SK-N-MC (cell line): ENCODE results near the gene CAPN5.

ENCODE experiments used
- EZH2 ChIP-seq: fragments of 200-600 bp; sonication (generic); IDR thresholded peaks from one replicate; pipeline ENCODE4 v1.6.1; 2017; ENCODE audit warnings: antibody characterized with exemption
- POLR2AphosphoS5 ChIP-seq: IDR thresholded peaks from 2 replicates; pipeline ENCODE4 v1.6.1; 2012; ENCODE audit warnings: mild to moderate bottlenecking, low read depth, low read length, borderline replicate concordance

GRCh38 chr11:77152846-77153245 lies 86.1 kb downstream of the CAPN5 start:
- TF ChIP-seq EZH2: no peak
- TF ChIP-seq POLR2AphosphoS5: no peak
